ENCODE measurements around the gene C3orf85. TPM values are rescaled to one million over a fixed set of nuclear protein-coding genes. Genes with fewer than 3 reads are reported as not detected.

Gene C3orf85
- total RNA-seq, 2 experiments from 2014 or later = not detected

DNA sequence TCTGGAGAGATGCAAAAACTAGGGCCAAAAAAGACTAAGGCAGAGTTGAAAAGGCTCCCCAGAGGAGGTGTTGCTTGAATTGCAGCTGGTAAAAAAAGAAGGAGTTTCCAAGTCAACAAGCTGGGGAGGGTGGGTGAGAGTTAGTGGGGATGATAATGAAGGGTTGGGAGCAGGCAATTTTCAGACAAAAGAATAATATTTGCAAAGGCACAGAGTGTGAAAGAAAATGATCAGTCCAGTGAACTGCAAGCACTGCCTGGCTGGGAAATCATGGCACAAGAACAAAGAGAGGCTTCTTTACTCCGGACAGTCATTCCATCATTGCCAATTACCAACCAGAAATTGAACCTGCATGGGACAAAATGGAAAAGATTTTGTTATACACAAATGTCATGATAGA is 42.2 kb downstream of the C3orf85 start:
- Mint-ChIP-seq H3K4me1 (no peaks in the 10 kb centered on the region), H3K27ac (no peak overlapping the region), H3K4me3 (no peak overlapping the region), H3K36me3 (no peaks in the 10 kb centered on the region), H3K27me3 (peaks cover 9% of the 10 kb centered on the region), H3K9me3 (no peaks in the 10 kb centered on the region)
- DNase-seq = no peak

DNA sequence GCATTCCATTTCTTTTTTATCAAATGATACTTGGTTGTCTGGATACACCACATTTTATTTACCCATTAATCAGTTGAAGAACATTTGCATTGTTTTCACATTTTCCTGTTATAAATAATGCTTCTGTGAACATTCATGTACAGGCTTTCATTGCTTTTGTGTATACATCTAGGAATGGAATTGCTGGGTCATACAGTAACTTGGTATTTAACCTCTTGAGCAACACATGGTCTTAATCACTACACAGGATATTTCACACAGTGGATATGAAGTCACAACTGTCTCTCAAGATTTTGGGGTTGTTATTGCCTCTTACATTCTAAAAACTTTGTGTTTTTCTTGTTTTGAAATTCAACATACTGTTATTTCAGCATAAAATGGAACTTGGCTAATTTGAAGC is 48.2 kb downstream of the C3orf85 start:
- Mint-ChIP-seq H3K27ac (no peak overlapping the region), H3K27me3 (peaks cover 9% of the 10 kb centered on the region), H3K36me3 (no peaks in the 10 kb centered on the region), H3K4me3 (no peak overlapping the region), H3K9me3 (no peaks in the 10 kb centered on the region), H3K4me1 (no peaks in the 10 kb centered on the region)
- no peak for DNase-seq

DNA sequence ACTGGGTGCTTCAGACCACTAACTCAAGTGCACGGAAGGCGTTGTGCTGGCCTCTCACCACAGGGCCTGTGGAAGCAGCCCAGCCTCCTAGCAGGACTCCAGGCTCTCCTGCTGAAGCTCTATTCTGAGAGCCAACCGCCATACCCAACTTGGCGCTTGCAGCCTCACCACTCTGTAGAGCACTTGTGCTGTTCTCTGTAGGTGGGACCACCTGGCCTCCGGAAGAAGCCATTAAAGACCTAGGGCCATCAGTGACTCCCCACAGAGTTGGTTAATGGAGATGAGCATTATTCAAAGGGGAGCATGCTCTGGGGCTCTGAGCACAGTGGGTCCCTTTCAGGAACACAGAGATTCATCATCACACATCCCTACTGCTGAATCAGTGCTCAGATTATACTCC is 50.9 kb downstream of the C3orf85 start:
- Mint-ChIP-seq H3K4me3 (no peak overlapping the region), H3K27ac (no peak overlapping the region), H3K4me1 (no peaks in the 10 kb centered on the region), H3K9me3 (no peaks in the 10 kb centered on the region), H3K27me3 (peaks cover 4% of the 10 kb centered on the region), H3K36me3 (no peaks in the 10 kb centered on the region)
- no peak for DNase-seq

DNA sequence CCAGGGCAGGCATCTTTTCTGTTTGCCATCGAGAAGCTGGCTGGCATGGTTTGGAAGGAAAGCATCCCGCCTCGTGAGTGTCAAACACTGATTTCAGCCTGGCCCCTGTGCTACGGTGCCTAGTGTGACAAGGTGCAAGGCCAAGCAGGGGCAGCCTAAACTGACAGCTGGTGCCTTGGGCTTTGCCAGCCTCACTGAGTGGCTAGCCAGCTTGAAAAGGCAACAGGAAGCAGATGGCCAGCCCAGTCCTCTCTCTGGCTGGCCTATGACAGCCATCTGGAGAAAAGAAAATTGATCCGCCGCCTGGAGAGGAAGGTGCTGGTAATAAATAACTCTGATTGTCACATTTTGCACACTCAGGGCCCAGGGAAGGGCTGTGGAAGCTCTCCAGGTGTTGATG is 52.2 kb downstream of the C3orf85 start:
- H3K27me3 Mint-ChIP-seq = no peaks in the 10 kb centered on the region
- no peak for DNase-seq
- H3K4me3 Mint-ChIP-seq = no peak overlapping the region
- H3K27ac Mint-ChIP-seq = no peak overlapping the region
- no peaks in the 10 kb centered on the region for H3K4me1 Mint-ChIP-seq
- H3K36me3 Mint-ChIP-seq = no peaks in the 10 kb centered on the region
- no peaks in the 10 kb centered on the region for H3K9me3 Mint-ChIP-seq

DNA sequence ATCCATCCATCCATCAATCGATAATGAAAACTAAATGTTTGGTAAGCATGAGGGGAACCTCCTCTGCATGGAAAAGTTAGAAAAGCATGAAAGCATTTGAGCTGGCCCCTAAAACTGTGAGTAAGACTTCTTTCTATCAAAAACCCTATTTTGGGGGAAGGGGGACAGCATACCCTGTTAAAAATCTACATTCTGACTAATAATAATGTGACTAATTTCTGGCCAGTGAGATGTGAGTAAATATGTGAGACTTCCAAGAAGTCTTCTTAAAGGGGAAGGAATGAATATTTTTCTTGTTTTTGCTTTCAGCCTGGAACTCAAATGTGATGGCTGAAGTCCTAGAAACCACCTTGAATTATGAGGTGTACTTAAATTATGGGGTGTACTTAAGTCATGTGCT is 54.9 kb downstream of the C3orf85 start:
- DNase-seq = no peak
- Mint-ChIP-seq H3K4me1 (no peaks in the 10 kb centered on the region), H3K4me3 (no peak overlapping the region), H3K9me3 (no peaks in the 10 kb centered on the region), H3K27ac (no peak overlapping the region), H3K27me3 (no peaks in the 10 kb centered on the region), H3K36me3 (no peaks in the 10 kb centered on the region)

DNA sequence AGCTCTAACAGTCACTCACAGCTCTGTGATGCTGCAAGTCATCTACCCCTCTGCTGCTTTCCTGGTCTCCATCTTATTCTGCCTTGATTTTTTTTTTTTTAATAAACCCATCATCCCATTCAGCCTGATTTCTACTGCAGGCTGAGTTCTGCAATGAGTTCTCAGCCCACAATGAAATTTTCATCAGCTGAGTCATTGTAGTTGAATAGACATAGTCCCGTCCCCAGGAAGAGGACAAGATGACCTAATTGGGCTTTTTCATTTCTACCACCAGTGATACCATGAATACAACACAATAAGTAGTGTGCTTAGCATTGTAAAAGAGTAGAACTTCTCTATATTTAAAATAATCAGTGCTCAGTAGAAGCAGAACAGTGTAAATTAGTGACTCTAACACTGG is 59.3 kb downstream of the C3orf85 start:
- Mint-ChIP-seq H3K27ac (no peak overlapping the region), H3K4me3 (no peak overlapping the region), H3K36me3 (no peaks in the 10 kb centered on the region), H3K4me1 (no peaks in the 10 kb centered on the region), H3K9me3 (no peaks in the 10 kb centered on the region), H3K27me3 (no peaks in the 10 kb centered on the region)
- no peak for DNase-seq

Other genes starting within 250 kb of the C3orf85 start
- gene GUCA1C, start 182.8 kb upstream of the C3orf85 start, total RNA-seq = not detected
- not detected for gene MORC1, start 18.6 kb upstream of the C3orf85 start, total RNA-seq
- not detected for gene DPPA2, start 179.8 kb downstream of the C3orf85 start, total RNA-seq
- 1 to 10 TPM in 1 of 2 experiments, under 1 TPM in 1; 0.54 to 1.1 TPM for gene DPPA4, start 200.8 kb downstream of the C3orf85 start, total RNA-seq